H1 (cell line): ENCODE data around the gene ADGRG7. TPM values are rescaled to one million over a fixed set of nuclear protein-coding genes. Genes with fewer than 3 reads are reported as not detected.

Experiments used
- CTCF ChIA-PET: fragments of 300-600 bp; sonication (Branson Sonifier 250); formaldehyde crosslinking; loops from one replicate; lab custom pipeline; 2021; ENCODE audit not compliant: partially characterized antibody; lab: Charles Lee
- POLR2A ChIA-PET: fragments of 300-600 bp; sonication (Branson Sonifier 250); formaldehyde crosslinking; loops from one replicate; lab custom pipeline; 2021; ENCODE audit warnings: inconsistent platforms; ENCODE audit not compliant: partially characterized antibody; lab: Charles Lee
- DNase-seq, 2 experiments: peaks; one replicate each; pipeline versions ENCODE4 v3.0.0 to v3.0.0-alpha.2; 2010 to 2022; ENCODE audit warnings: low spot score in 2 of 2, low read depth in 1 of 2, mixed read lengths in 1 of 2
- FAIRE-seq: peaks from 2 replicates; lab custom pipeline; 2011; peaks lifted over from hg19 to GRCh38; lab: Jason Lieb, UNC
- H2AFZ ChIP-seq: 2 replicates; pipeline ENCODE4 v1.8.1; 2012; ENCODE audit warnings: low read length, inconsistent platforms
- H2AK5ac ChIP-seq: 2 replicates; pipeline ENCODE4 v1.6.1; 2013; ENCODE audit warnings: low read depth, low read length
- H2BK120ac ChIP-seq: replicated peaks from 2 replicates; pipeline ENCODE3; 2013; ENCODE audit warnings: low read depth, low read length, inconsistent platforms
- H2BK12ac ChIP-seq: 2 replicates; pipeline ENCODE4 v1.6.1; 2013; ENCODE audit warnings: low read depth, low read length
- H2BK15ac ChIP-seq: 2 replicates; pipeline ENCODE4 v1.6.1; 2013; ENCODE audit warnings: low read length
- H2BK20ac ChIP-seq: 2 replicates; pipeline ENCODE4 v1.6.1; 2013; ENCODE audit warnings: low read length
- H2BK5ac ChIP-seq: 2 replicates; pipeline ENCODE4 v1.6.1; 2013; ENCODE audit warnings: low read depth, low read length
- H3K14ac ChIP-seq: 2 replicates; pipeline ENCODE4 v1.6.1; 2013; ENCODE audit warnings: inconsistent platforms; ENCODE audit not compliant: insufficient read length
- H3K18ac ChIP-seq: 2 replicates; pipeline ENCODE4 v1.6.1; 2013; ENCODE audit warnings: low read length; ENCODE audit errors: extremely low read depth
- H3K23ac ChIP-seq: 2 replicates; pipeline ENCODE4 v1.6.1; 2013; ENCODE audit warnings: inconsistent platforms; ENCODE audit not compliant: insufficient read length
- H3K23me2 ChIP-seq: 2 replicates; pipeline ENCODE4 v1.6.1; 2013; ENCODE audit warnings: low read depth, low read length
- H3K27ac ChIP-seq: 2 replicates; pipeline ENCODE4 v1.6.1; 2011; ENCODE audit warnings: low read depth, low read length, inconsistent platforms
- H3K27me3 ChIP-seq, 4 experiments: replicated peaks in 1 of 4; 1 replicate in 1 of 4; 2 replicates in 3 of 4; pipeline versions ENCODE4 v1.6.1 to v1.8.1; 2011 to 2013; ENCODE audit warnings: low read length in 3 of 4, mild to moderate bottlenecking in 3 of 4, inconsistent platforms in 2 of 4, mixed read lengths in 2 of 4, moderate library complexity in 1 of 4; ENCODE audit not compliant: control insufficient read depth in 3 of 4, insufficient read depth in 3 of 4; ENCODE audit errors: extremely low read depth in 1 of 4
- H3K36me3 ChIP-seq, 4 experiments: 2 replicates each; pipeline versions ENCODE4 v1.6.1 to v1.8.1; 2011 to 2013; ENCODE audit warnings: mild to moderate bottlenecking in 4 of 4, low read length in 3 of 4, moderate library complexity in 2 of 4, control low read depth in 1 of 4, inconsistent platforms in 1 of 4; ENCODE audit not compliant: insufficient read depth in 4 of 4, control insufficient read depth in 2 of 4
- H3K4ac ChIP-seq: replicated peaks from 2 replicates; pipeline ENCODE3; 2013; ENCODE audit warnings: low read length, low read depth, mixed read lengths, inconsistent platforms; ENCODE audit not compliant: insufficient read length
- H3K4me1 ChIP-seq, 4 experiments: replicated peaks in 1 of 4; 1 replicate in 1 of 4; 2 replicates in 3 of 4; pipeline versions ENCODE4 v1.6.1 to v1.8.1; 2011 to 2013; ENCODE audit warnings: low read length in 3 of 4, inconsistent platforms in 2 of 4, mixed read lengths in 1 of 4; ENCODE audit not compliant: insufficient read depth in 4 of 4, control insufficient read depth in 3 of 4
- H3K4me2 ChIP-seq, 2 experiments: 2 replicates each; pipeline versions ENCODE4 v1.6.1 to v1.8.1; 2011 to 2013; ENCODE audit warnings: low read depth in 2 of 2, low read length in 2 of 2, control low read depth in 1 of 2, inconsistent platforms in 1 of 2, mild to moderate bottlenecking in 1 of 2; ENCODE audit not compliant: insufficient read depth in 1 of 2
- H3K4me3 ChIP-seq, 4 experiments: fragments of 200-600, 300-600 bp in 1 of 4; sonication (generic), shearing (Covaris generic), sonication (Bioruptor Twin) in 1 of 4; 2 replicates each; pipeline versions ENCODE4 v1.5.1 to v1.8.1; 2011 to 2016; ENCODE audit warnings: low read length in 4 of 4, low read depth in 3 of 4, control low read depth in 2 of 4, inconsistent platforms in 2 of 4, mild to moderate bottlenecking in 2 of 4, mixed read lengths in 1 of 4, moderate library complexity in 1 of 4; ENCODE audit not compliant: insufficient read depth in 2 of 4; ENCODE audit errors: extremely low read depth in 1 of 4
- H3K56ac ChIP-seq: replicated peaks from 2 replicates; pipeline ENCODE3; 2013; ENCODE audit warnings: low read depth, mild to moderate bottlenecking, mixed read lengths, low read length, inconsistent platforms; ENCODE audit not compliant: insufficient read length
- H3K79me1 ChIP-seq: 2 replicates; pipeline ENCODE4 v1.6.1; 2013; ENCODE audit warnings: low read depth, low read length, control low read depth
- H3K79me2 ChIP-seq, 2 experiments: 2 replicates each; pipeline versions ENCODE4 v1.6.1 to v1.8.1; 2012 to 2013; ENCODE audit warnings: low read length in 2 of 2, mild to moderate bottlenecking in 2 of 2, inconsistent platforms in 1 of 2; ENCODE audit not compliant: insufficient read depth in 2 of 2, control insufficient read depth in 1 of 2
- H3K9ac ChIP-seq, 4 experiments: replicated peaks in 1 of 4; 1 replicate in 1 of 4; 2 replicates in 3 of 4; pipeline versions ENCODE4 v1.6.1 to v1.8.1; 2011 to 2013; ENCODE audit warnings: low read depth in 3 of 4, low read length in 3 of 4, control low read depth in 2 of 4, mild to moderate bottlenecking in 2 of 4, moderate library complexity in 2 of 4, inconsistent platforms in 1 of 4; ENCODE audit errors: extremely low read depth in 1 of 4
- H3K9me3 ChIP-seq, 2 experiments: 2 replicates each; pipeline versions ENCODE4 v1.6.1 to v1.8.1; 2012 to 2013; ENCODE audit warnings: mild to moderate bottlenecking in 2 of 2, moderate library complexity in 2 of 2, control low read depth in 1 of 2, inconsistent platforms in 1 of 2, low read depth in 1 of 2, low read length in 1 of 2, mixed read lengths in 1 of 2; ENCODE audit not compliant: insufficient read depth in 2 of 2
- H4K20me1 ChIP-seq, 2 experiments: replicated peaks in 1 of 2; 2 replicates each; pipeline versions ENCODE3 to v1.8.1; 2011 to 2013; ENCODE audit warnings: inconsistent platforms in 2 of 2, low read length in 2 of 2, mild to moderate bottlenecking in 1 of 2; ENCODE audit not compliant: insufficient read depth in 2 of 2, control insufficient read depth in 1 of 2
- H4K5ac ChIP-seq: 2 replicates; pipeline ENCODE4 v1.6.1; 2013; ENCODE audit warnings: low read length, low read depth, mixed read lengths, inconsistent platforms; ENCODE audit not compliant: insufficient read length
- H4K8ac ChIP-seq: 2 replicates; pipeline ENCODE4 v1.8.0; 2013; ENCODE audit warnings: mild to moderate bottlenecking, moderate library complexity, low read length, inconsistent platforms; ENCODE audit not compliant: insufficient read depth; ENCODE audit errors: extremely low read depth
- H4K91ac ChIP-seq: replicated peaks from 2 replicates; pipeline ENCODE3; 2013; ENCODE audit warnings: low read length, mixed read lengths, inconsistent platforms; ENCODE audit not compliant: insufficient read length
- NRF1 ChIP-seq: IDR thresholded peaks from 2 replicates; pipeline ENCODE4 v1.6.1; 2011; ENCODE audit warnings: mild to moderate bottlenecking, low read depth, low read length, improper control_type of control experiment
- PHF8 ChIP-seq: fragments of 200-600 bp; sonication (generic); conservative IDR thresholded peaks from 2 replicates; pipeline ENCODE4 v1.7.1; 2012; ENCODE audit warnings: low read depth, mild to moderate bottlenecking, inconsistent platforms, low read length, moderate library complexity
- SP2 ChIP-seq: IDR thresholded peaks from 2 replicates; pipeline ENCODE4 v1.6.1; 2012; ENCODE audit warnings: mild to moderate bottlenecking, low read length, inconsistent platforms
- TBP ChIP-seq: IDR thresholded peaks from 2 replicates; pipeline ENCODE4 v1.6.1; 2011; ENCODE audit warnings: low read depth, low read length, improper control_type of control experiment
- WGBS, 2 experiments: shearing (Covaris generic) in 1 of 2; methylation state at CpG; one replicate each; pipeline versions ENCODE4 v1.1.6 to v1.1.7; 2013 to 2015; ENCODE audit warnings: low lambda C conversion rate in 2 of 2, mixed read lengths in 2 of 2, inconsistent platforms in 1 of 2, low coverage in 1 of 2, missing lambda C conversion rate in 1 of 2; ENCODE audit not compliant: insufficient replicate concordance in 2 of 2, insufficient coverage in 1 of 2, insufficient read length in 1 of 2; ENCODE audit errors: extremely low coverage in 1 of 2, missing lambda C conversion rate in 1 of 2; 5-methylcytosine and 5-hydroxymethylcytosine counted together
- polyA plus RNA-seq, 7 experiments: library from polyadenylated mRNA; depleted of rRNA in 3 of 7; stranded (reverse) in 5 of 7; unstranded in 2 of 7; fragments of >200 nt in 5 of 7; fragments of 200-250 nt in 2 of 7; gene quantifications; 1 replicate in 5 of 7; 2 replicates in 1 of 7; 4 replicates in 1 of 7; pipeline versions ENCODE4 v1.2.1 to v1.2.3, GENCODE V29; 2011 to 2013; ENCODE audit warnings: missing spikeins in 2 of 7, mixed read lengths in 2 of 7
- total RNA-seq: library from RNA; stranded (reverse); fragmentation: NEBNext Ultra II Directional; extraction: Animal tissue kit (Norgen Biotek cat#: 25700); gene quantifications from 2 replicates; pipeline ENCODE4 v1.2.1, GENCODE V29; 2021

The ADGRG7 gene
- total and polyA plus RNA-seq, 2 of the 8 experiments (the other 6 are each of a cell fraction or from before 2014, with no cell fraction given), result not detected

DNA sequence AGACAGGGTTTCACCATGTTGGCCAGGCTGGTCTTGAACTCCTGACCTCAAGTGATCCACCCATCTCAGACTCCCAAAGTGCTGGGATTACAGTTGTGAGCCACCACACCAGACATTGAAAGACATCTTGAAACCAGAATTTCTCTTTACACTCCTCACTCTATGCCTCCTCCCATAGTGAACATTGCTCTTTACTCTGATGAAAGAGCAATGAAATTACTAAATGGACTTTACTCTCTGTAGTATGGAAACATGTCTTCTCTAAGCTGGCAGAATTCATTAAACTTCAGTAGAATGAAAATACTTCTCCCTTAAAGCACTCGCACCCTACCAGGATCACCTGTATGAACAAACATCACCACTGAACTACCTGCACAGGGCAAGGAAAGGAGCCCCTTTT is 72.1 kb downstream of the ADGRG7 start:
- Histone ChIP-seq H3K4ac (no peak overlapping the region), H3K79me2 (no peaks in the 10 kb centered on the region), H3K4me2 (no peak overlapping the region), H3K23me2 (no peaks in the 10 kb centered on the region), H4K20me1 (no peaks in the 10 kb centered on the region), H4K5ac (no peak overlapping the region), H3K23ac (no peak overlapping the region), H2BK15ac (no peak overlapping the region), H2BK20ac (no peak overlapping the region), H3K4me3 (no peak overlapping the region), H3K9ac (no peak overlapping the region), H2BK120ac (no peak overlapping the region), H3K27ac (no peak overlapping the region), H3K56ac (no peak overlapping the region), H3K18ac (no peak overlapping the region), H2BK5ac (no peak overlapping the region), H2AK5ac (no peak overlapping the region), H3K27me3 (no peaks in the 10 kb centered on the region), H3K36me3 (no peaks in the 10 kb centered on the region), H2AFZ (no peak overlapping the region), H3K9me3 (no peaks in the 10 kb centered on the region; a peak in 1 of 4 replicates), H2BK12ac (no peak overlapping the region), H3K79me1 (no peaks in the 10 kb centered on the region), H3K4me1 (no peaks in the 10 kb centered on the region), H4K91ac (no peak overlapping the region), H3K14ac (no peak overlapping the region), H4K8ac (no peak overlapping the region)
- FAIRE-seq (no peak), DNase-seq (no peak)
- WGBS, 2 experiments, result 89% methylated on average over 1 of the region's 1 CpG; no CpG with 5 or more reads in 1 of the 2 experiments
- CTCF ChIA-PET, result interaction anchor here (0.6 kb wide), 1 partner anchor 150 kb away, joined by 3 read pairs; no protein-coding TSS in a partner anchor
- POLR2A ChIA-PET, result no interaction called here
- no peak for TF ChIP-seq PHF8
- no peak for TF ChIP-seq TBP
- TF ChIP-seq NRF1, result no peak
- TF ChIP-seq SP2, result no peak
